ENCODE data around the gene PDE4B. TPM values are rescaled to one million over a fixed set of nuclear protein-coding genes. Genes with fewer than 3 reads are reported as not detected.

Gene PDE4B
- total and polyA plus RNA-seq, 2 donors from 2014 or later, result 2.0 to 8.7 TPM

GRCh38 chr1:65897485-65897884, 104.8 kb downstream of the PDE4B start:
- no peak for TF ChIP-seq CTCF (IDR thresholded peaks at IDR 0.05; ENCODE audit: borderline replicate concordance, extremely low read depth, insufficient read depth)
- no peak for FAIRE-seq

GRCh38 chr1:65904681-65905083, 112.0 kb downstream of the PDE4B start:
- no peaks in the 10 kb centered on the region for H3K4me1 ChIP-seq (ENCODE audit: control insufficient read depth in 2 of 3, insufficient read depth in 2 of 3, low read depth in 1 of 3, low read length in 3 of 3)
- H3K9me3 ChIP-seq (ENCODE audit: control insufficient read depth in 2 of 3, insufficient read depth in 1 of 3, low read length in 3 of 3), result no peaks in the 10 kb centered on the region
- intact Hi-C loops (cut with DNase I), result no loop called here
- TF ChIP-seq CTCF (IDR thresholded peaks at IDR 0.05; ENCODE audit: borderline replicate concordance, extremely low read depth, insufficient read depth), result no peak
- FAIRE-seq, result no peak
- H3K9ac ChIP-seq (ENCODE audit: low read length in 3 of 3), result no peak overlapping the region
- H3K4me3 ChIP-seq (ENCODE audit: low read length in 3 of 3), result no peak overlapping the region
- no peak for DNase-seq
- no peaks in the 10 kb centered on the region for H3K36me3 ChIP-seq (ENCODE audit: control insufficient read depth in 2 of 3, insufficient read depth in 3 of 3, low read length in 3 of 3)
- H3K27ac ChIP-seq (ENCODE audit: low read depth in 2 of 2, low read length in 2 of 2), result no peak overlapping the region
- H3K27me3 ChIP-seq (ENCODE audit: control insufficient read depth, insufficient read depth, low read length), result no peaks in the 10 kb centered on the region

More at GRCh38 chr1:65897485-65897884, 104.8 kb downstream of the PDE4B start:
- Histone ChIP-seq H3K4me3 (ENCODE audit: low read length in 3 of 3) (no peak overlapping the region), H3K27ac (ENCODE audit: low read depth in 2 of 2, low read length in 2 of 2) (no peak overlapping the region), H3K9me3 (ENCODE audit: control insufficient read depth in 2 of 3, insufficient read depth in 1 of 3, low read length in 3 of 3) (no peaks in the 10 kb centered on the region), H3K27me3 (ENCODE audit: control insufficient read depth, insufficient read depth, low read length) (no peaks in the 10 kb centered on the region), H3K36me3 (ENCODE audit: control insufficient read depth in 2 of 3, insufficient read depth in 3 of 3, low read length in 3 of 3) (no peaks in the 10 kb centered on the region), H3K9ac (ENCODE audit: low read length in 3 of 3) (no peak overlapping the region), H3K4me1 (ENCODE audit: control insufficient read depth in 2 of 3, insufficient read depth in 2 of 3, low read depth in 1 of 3, low read length in 3 of 3) (no peaks in the 10 kb centered on the region)
- no peak for DNase-seq
- intact Hi-C loops (cut with DNase I), result no loop called here

GRCh38 chr1:65910432-65910831, 117.7 kb downstream of the PDE4B start:
- no peaks in the 10 kb centered on the region for H3K4me1 ChIP-seq (ENCODE audit: control insufficient read depth in 2 of 3, insufficient read depth in 2 of 3, low read depth in 1 of 3, low read length in 3 of 3)
- H3K4me3 ChIP-seq (ENCODE audit: low read length in 3 of 3), result no peak overlapping the region
- no peaks in the 10 kb centered on the region for H3K9me3 ChIP-seq (ENCODE audit: control insufficient read depth in 2 of 3, insufficient read depth in 1 of 3, low read length in 3 of 3)
- H3K27ac ChIP-seq (ENCODE audit: low read depth in 2 of 2, low read length in 2 of 2), result no peak overlapping the region
- DNase-seq (no peak), FAIRE-seq (no peak)
- TF ChIP-seq CTCF (IDR thresholded peaks at IDR 0.05; ENCODE audit: borderline replicate concordance, extremely low read depth, insufficient read depth), result no peak
- no peaks in the 10 kb centered on the region for H3K36me3 ChIP-seq (ENCODE audit: control insufficient read depth in 2 of 3, insufficient read depth in 3 of 3, low read length in 3 of 3)
- H3K27me3 ChIP-seq (ENCODE audit: control insufficient read depth, insufficient read depth, low read length), result no peaks in the 10 kb centered on the region
- no peak overlapping the region for H3K9ac ChIP-seq (ENCODE audit: low read length in 3 of 3)
- intact Hi-C loops (cut with DNase I), result no loop called here

GRCh38 chr1:65911679-65912078, 119.0 kb downstream of the PDE4B start:
- H3K9ac ChIP-seq (ENCODE audit: low read length in 3 of 3), result no peak overlapping the region
- H3K9me3 ChIP-seq (ENCODE audit: control insufficient read depth in 2 of 3, insufficient read depth in 1 of 3, low read length in 3 of 3), result no peaks in the 10 kb centered on the region
- no peak overlapping the region for H3K4me3 ChIP-seq (ENCODE audit: low read length in 3 of 3)
- intact Hi-C loops (cut with DNase I), result no loop called here
- no peaks in the 10 kb centered on the region for H3K36me3 ChIP-seq (ENCODE audit: control insufficient read depth in 2 of 3, insufficient read depth in 3 of 3, low read length in 3 of 3)
- H3K27ac ChIP-seq (ENCODE audit: low read depth in 2 of 2, low read length in 2 of 2), result no peak overlapping the region
- FAIRE-seq (no peak), DNase-seq (no peak)
- no peak for TF ChIP-seq CTCF (IDR thresholded peaks at IDR 0.05; ENCODE audit: borderline replicate concordance, extremely low read depth, insufficient read depth)
- H3K27me3 ChIP-seq (ENCODE audit: control insufficient read depth, insufficient read depth, low read length), result no peaks in the 10 kb centered on the region
- no peaks in the 10 kb centered on the region for H3K4me1 ChIP-seq (ENCODE audit: control insufficient read depth in 2 of 3, insufficient read depth in 2 of 3, low read depth in 1 of 3, low read length in 3 of 3)

All from kidney (tissue), 14 donors.